Measurements from ENCODE around the gene ITPRID2.

GRCh38 chr2:181924336-181924735, 32.8 kb downstream of the ITPRID2 start:
- no peak for TF ChIP-seq CTCF (IDR thresholded peaks at IDR 0.05)
- no peak for TF ChIP-seq POLR2A (IDR thresholded peaks at IDR 0.05)
